GM12864 (cell line): ENCODE data around the gene GPSM1.

Experiments used
- DNase-seq: peaks from one replicate; pipeline ENCODE4 v3.0.0-alpha.2; 2011; ENCODE audit warnings: low read depth
- H3K4me3 ChIP-seq: 2 replicates; pipeline ENCODE4 v1.5.1; 2011; ENCODE audit warnings: mild to moderate bottlenecking, low read depth, low read length, control low read depth
- CTCF ChIP-seq: IDR thresholded peaks from 2 replicates; pipeline ENCODE4 v1.5.1; 2011; ENCODE audit warnings: low read depth, mild to moderate bottlenecking, moderate library complexity, low read length, control low read depth, inconsistent platforms; ENCODE audit errors: missing control alignments

GPSM1 gene

DNA sequence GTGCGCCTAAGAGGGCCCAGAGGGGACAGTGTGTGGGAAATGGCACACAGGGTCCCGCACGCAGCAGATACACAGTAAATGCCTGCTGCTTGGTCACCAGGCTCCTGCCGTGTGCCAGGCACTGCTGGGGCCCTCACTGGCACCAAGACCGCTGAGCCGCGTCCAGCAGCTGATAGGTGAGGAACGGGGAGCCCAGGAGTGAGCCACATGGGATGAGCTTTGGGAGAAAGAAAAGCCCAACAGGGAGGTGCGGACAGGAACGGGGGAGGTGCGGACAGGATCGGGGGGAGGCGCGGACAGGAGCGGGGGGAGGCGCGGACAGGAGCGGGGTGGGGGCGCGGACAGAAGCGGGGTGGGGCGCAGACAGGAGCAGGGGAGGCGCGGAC is 16.5 kb downstream of the GPSM1 start:
- TF ChIP-seq CTCF: no peak
- H3K4me3 ChIP-seq: no peak overlapping the region
- no peak for DNase-seq

DNA sequence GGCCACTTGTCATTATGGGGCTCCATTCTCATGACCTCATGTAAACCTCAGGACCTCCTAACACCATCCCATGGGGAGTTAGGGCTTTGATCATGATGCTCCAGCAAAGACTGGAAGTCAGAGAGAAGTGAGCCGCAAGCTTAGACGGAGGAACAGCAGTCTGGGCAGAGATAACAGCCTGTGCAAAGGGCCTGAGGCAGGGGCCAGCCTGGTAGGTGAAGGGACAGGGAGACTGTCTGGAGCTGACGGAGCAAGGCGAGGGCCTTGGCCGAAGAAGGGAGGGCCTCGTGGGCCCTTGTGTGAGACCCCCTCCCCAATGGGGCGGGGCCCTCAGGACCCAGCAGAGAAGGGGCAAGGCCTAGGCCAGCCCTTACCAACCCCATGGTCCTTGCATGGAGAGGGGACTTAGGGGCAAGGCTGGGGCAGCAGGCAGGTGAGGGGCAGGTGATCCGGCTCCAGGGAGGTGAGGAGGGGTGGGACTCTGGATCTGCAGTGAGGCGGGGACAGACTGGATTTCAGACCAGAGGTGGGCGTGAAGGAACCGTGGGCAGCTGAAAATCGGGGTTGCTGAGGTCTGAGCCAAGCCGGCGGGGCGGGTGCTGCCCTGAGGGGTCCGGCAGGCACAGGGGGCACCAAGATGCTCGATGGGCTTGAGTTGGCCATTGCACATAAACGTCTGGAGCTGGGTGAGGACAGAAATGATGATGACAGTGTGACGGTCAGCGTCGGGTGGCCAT is 17.4 kb downstream of the GPSM1 start:
- no peak overlapping the region for H3K4me3 ChIP-seq
- no peak for DNase-seq
- TF ChIP-seq CTCF: no peak

- no peak for DNase-seq
- no peak for TF ChIP-seq CTCF
- no peak overlapping the region for H3K4me3 ChIP-seq
These were observed 18.2 kb downstream of the GPSM1 start for GRCh38 chr9:136345281-136346156.

- no peak for DNase-seq
- H3K4me3 ChIP-seq: no peak overlapping the region
- no peak for TF ChIP-seq CTCF
These were observed 18.8 kb downstream of the GPSM1 start for GRCh38 chr9:136346157-136346481.

GRCh38 chr9:136346927-136347465 is 19.7 kb downstream of the GPSM1 start:
- no peak overlapping the region for H3K4me3 ChIP-seq
- DNase-seq: no peak
- no peak for TF ChIP-seq CTCF

- no peak for DNase-seq
- H3K4me3 ChIP-seq: no peak overlapping the region
- TF ChIP-seq CTCF: no peak
These were observed 20.3 kb downstream of the GPSM1 start for GRCh38 chr9:136347472-136348256.
